HTR-8/SVneo (cell line): Measurements from ENCODE around the gene KIF3A.

ENCODE experiments used
- DNase-seq: peaks from one replicate; pipeline ENCODE4 v3.0.0; 2011; ENCODE audit warnings: low spot score, mixed read lengths; ENCODE audit not compliant: insufficient read length
- FAIRE-seq: peaks from 2 replicates; lab custom pipeline; 2011; peaks lifted over from hg19 to GRCh38; lab: Jason Lieb, UNC

KIF3A gene

GRCh38 chr5:132651838-132652469 lies 85.4 kb downstream of the KIF3A start:
- no peak for DNase-seq
- FAIRE-seq: no peak

GRCh38 chr5:132648355-132648754 lies 89.0 kb downstream of the KIF3A start:
- DNase-seq (no peak), FAIRE-seq (no peak)

- FAIRE-seq (no peak), DNase-seq (no peak)
These were observed 89.9 kb downstream of the KIF3A start for GRCh38 chr5:132647473-132647872.

GRCh38 chr5:132646583-132647266 lies 90.6 kb downstream of the KIF3A start:
- FAIRE-seq (no peak), DNase-seq (no peak)

GRCh38 chr5:132644177-132644576 lies 93.2 kb downstream of the KIF3A start:
- FAIRE-seq (no peak), DNase-seq (no peak)
